Suprapubic skin (tissue), 4 donors: ENCODE results near the gene ZNF648.

Source experiments
- EP300 ChIP-seq: sonication (generic); formaldehyde crosslinking; IDR thresholded peaks from one replicate; pipeline ENCODE4 v1.6.1; 2017; ENCODE audit warnings: antibody characterized with exemption
- POLR2A ChIP-seq, 2 donors: fragments of 450-650 bp; IDR thresholded peaks; one replicate each; pipeline ENCODE4 v1.6.1; 2017; ENCODE audit warnings: antibody characterized with exemption in 2 of 2, mild to moderate bottlenecking in 2 of 2, moderate library complexity in 2 of 2
- POLR2AphosphoS5 ChIP-seq, 3 donors: sonication (generic); formaldehyde crosslinking; IDR thresholded peaks; one replicate each; pipeline ENCODE4 v1.6.1; 2017; ENCODE audit warnings: antibody characterized with exemption in 3 of 3
- TF ChIP-seq, protein P1 (sequence below), 2 donors: fragments of 200-600 bp in 1 of 2; fragments of 450-650 bp in 1 of 2; sonication (generic) in 1 of 2; IDR thresholded peaks; one replicate each; pipeline ENCODE4 v1.5.1; 2016 to 2019; ENCODE audit warnings: antibody characterized with exemption in 2 of 2, mild to moderate bottlenecking in 1 of 2, moderate library complexity in 1 of 2

- TF ChIP-seq, protein P1, sequence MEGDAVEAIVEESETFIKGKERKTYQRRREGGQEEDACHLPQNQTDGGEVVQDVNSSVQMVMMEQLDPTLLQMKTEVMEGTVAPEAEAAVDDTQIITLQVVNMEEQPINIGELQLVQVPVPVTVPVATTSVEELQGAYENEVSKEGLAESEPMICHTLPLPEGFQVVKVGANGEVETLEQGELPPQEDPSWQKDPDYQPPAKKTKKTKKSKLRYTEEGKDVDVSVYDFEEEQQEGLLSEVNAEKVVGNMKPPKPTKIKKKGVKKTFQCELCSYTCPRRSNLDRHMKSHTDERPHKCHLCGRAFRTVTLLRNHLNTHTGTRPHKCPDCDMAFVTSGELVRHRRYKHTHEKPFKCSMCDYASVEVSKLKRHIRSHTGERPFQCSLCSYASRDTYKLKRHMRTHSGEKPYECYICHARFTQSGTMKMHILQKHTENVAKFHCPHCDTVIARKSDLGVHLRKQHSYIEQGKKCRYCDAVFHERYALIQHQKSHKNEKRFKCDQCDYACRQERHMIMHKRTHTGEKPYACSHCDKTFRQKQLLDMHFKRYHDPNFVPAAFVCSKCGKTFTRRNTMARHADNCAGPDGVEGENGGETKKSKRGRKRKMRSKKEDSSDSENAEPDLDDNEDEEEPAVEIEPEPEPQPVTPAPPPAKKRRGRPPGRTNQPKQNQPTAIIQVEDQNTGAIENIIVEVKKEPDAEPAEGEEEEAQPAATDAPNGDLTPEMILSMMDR (IDR thresholded peaks at IDR 0.05) = no peak
- TF ChIP-seq POLR2A (IDR thresholded peaks at IDR 0.05) (no peak), POLR2AphosphoS5 (IDR thresholded peaks at IDR 0.05) (no peak), EP300 (no peak)
These were observed 25.8 kb upstream of the ZNF648 start for GRCh38 chr1:182087304-182087703.
